Iris pigment epithelial cell (primary cell): ENCODE measurements around the gene OTOP2.
"Not testable (repeated sequence)": the region's sequence is repeated elsewhere in the genome, so short reads cannot be mapped to it uniquely, and the experiment has no call there.

Experiments used
- DNase-seq: peaks from one replicate; pipeline ENCODE4 v3.0.0-alpha.2; 2011; ENCODE audit warnings: low read depth

OTOP2 gene

GRCh38 chr17:74971842-74972106, 47.7 kb downstream of the OTOP2 start:
- DNase-seq: no peak

- no peak for DNase-seq
Observed at GRCh38 chr17:74972107-74972972, 48.3 kb downstream of the OTOP2 start, which contains the start of gene HID1. HID1 (minus strand) TSS chr17:74972759; CDS start chr17:74972656, 103 bp downstream.

GRCh38 chr17:74972973-74973328, 48.9 kb downstream of the OTOP2 start:
- no peak for DNase-seq

DNA sequence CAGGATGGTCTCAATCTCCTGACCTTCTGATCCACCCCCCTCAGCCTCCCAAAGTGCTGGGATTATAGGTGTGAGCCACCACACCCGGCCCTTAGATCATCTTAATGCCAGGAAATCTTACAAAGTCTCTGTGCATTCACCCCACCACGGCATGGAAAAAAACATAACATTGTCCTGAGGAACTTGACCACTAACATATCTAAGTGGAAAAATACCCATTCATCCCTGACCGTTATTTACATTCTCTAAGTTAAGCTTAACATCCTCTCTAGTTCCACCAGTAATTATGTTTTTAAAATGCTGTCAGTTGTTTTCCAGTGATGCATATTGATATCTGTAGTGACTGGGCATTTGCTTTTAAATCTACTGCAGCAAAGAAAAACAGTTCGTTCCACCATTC, 51.9 kb downstream of the OTOP2 start:
- no peak for DNase-seq

GRCh38 chr17:74977802-74978201, 53.7 kb downstream of the OTOP2 start:
- DNase-seq: no peak

GRCh38 chr17:74978240-74978639, 54.2 kb downstream of the OTOP2 start:
- DNase-seq: no peak

GRCh38 chr17:74979408-74980146, 55.5 kb downstream of the OTOP2 start:
- no peak for DNase-seq

DNA sequence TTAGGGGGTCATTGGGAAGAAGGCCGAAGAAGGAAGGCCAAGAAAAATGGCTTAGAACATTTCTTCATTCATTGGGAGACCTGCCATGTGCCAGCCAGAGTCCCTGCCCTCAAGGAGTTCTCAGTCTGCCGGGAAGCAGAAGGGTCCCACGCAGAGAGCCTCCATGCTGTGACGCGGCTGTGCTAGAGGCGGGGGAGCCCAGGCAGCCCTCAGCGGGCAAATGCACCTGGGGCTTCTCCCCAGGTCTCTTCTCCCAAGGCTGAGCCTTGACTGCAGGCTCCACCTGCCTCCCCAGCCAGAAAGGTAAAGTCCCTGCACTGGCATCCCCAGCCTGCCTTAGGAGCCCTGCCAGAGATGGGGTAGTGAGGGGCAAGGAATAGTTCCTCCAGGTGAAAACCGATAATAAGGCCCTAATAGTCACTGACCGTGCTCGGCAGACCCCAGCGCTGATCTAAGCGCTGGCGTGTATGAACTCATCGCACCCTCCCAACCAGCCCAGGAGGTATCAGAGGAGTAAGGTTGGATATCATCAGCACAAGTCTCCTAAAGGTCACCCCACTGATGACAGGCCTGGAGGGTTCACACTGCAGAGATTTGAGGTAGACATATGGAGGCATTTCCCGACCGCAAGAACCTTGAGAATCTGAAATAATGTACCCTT, 57.4 kb downstream of the OTOP2 start:
- no peak for DNase-seq

- peak; percentile 64 for DNase-seq
Observed at GRCh38 chr17:74981979-74982662, 58.0 kb downstream of the OTOP2 start.

DNA sequence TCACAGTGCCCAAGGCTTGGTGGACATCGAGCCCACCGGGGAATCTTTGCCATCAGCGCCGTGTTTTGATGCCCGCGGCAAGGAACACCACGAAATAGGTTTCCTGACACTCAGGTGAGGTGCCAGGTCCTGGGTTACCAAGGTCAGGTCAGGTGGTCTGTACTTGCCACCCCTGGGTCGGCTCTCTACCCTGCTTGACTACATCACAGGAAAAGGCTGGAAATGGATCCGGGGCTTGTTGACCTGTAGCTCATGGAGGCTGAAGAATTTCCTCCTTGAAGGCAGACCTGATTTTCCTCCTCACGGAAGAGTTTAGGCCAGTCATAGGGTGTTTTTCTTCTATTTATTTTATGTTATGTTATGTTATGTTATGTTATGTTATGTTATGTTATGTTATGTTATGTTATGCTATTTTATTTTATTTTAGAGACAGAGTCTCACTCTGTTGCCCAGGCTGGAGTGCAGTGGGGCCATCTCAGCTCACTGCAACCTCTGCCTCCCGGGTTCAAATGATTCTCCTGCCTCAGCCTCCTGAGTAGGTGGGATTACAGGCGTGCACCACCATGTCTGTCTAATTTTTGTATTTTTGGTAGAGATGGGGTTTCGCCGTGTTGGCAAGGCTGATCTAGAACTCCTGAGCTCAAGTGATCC, 58.7 kb downstream of the OTOP2 start:
- DNase-seq: not testable (repeated sequence)
